Mesendoderm (in vitro differentiated cells): ENCODE data around the gene SAV1.

ENCODE experiments used
- DNase-seq: peaks from one replicate; pipeline ENCODE4 v3.0.0; 2013
- H2AK5ac ChIP-seq: 2 replicates; pipeline ENCODE4 v1.6.1; 2013; ENCODE audit warnings: low read length, inconsistent platforms
- H2BK120ac ChIP-seq: 2 replicates; pipeline ENCODE4 v1.6.1; 2013; ENCODE audit warnings: low read depth, mild to moderate bottlenecking, low read length, moderate library complexity, mixed read lengths
- H2BK15ac ChIP-seq: replicated peaks from 2 replicates; pipeline ENCODE4 v1.6.1; 2013; ENCODE audit warnings: low read depth, mild to moderate bottlenecking, moderate library complexity
- H2BK5ac ChIP-seq: 2 replicates; pipeline ENCODE4 v1.6.1; 2013; ENCODE audit warnings: low read length, inconsistent platforms
- H3K18ac ChIP-seq: 2 replicates; pipeline ENCODE4 v1.6.1; 2013; ENCODE audit warnings: mild to moderate bottlenecking, low read length, mixed read lengths
- H3K23ac ChIP-seq: one replicate; pipeline ENCODE4 v1.6.1; 2013; ENCODE audit warnings: low read length
- H3K27ac ChIP-seq: 2 replicates; pipeline ENCODE4 v1.5.1; 2013; ENCODE audit warnings: low read depth, mild to moderate bottlenecking, inconsistent platforms, low read length, moderate library complexity
- H3K27me3 ChIP-seq: 2 replicates; pipeline ENCODE4 v1.6.1; 2013; ENCODE audit warnings: low read length, control low read depth, mild to moderate bottlenecking, inconsistent platforms; ENCODE audit not compliant: insufficient read depth, poor library complexity
- H3K36me3 ChIP-seq: 2 replicates; pipeline ENCODE4 v1.6.1; 2013; ENCODE audit warnings: low read length, inconsistent platforms; ENCODE audit not compliant: control insufficient read depth, insufficient read depth
- H3K4ac ChIP-seq: one replicate; pipeline ENCODE4 v1.6.1; 2013; ENCODE audit warnings: low read depth, mild to moderate bottlenecking, low read length, moderate library complexity
- H3K4me1 ChIP-seq: 2 replicates; pipeline ENCODE4 v1.6.1; 2013; ENCODE audit warnings: low read depth, low read length, inconsistent platforms; ENCODE audit not compliant: control insufficient read depth
- H3K4me2 ChIP-seq: 2 replicates; pipeline ENCODE4 v1.6.1; 2013; ENCODE audit warnings: low read length
- H3K4me3 ChIP-seq: 2 replicates; pipeline ENCODE4 v1.5.1; 2013; ENCODE audit warnings: mild to moderate bottlenecking, low read length
- H3K56ac ChIP-seq: one replicate; pipeline ENCODE4 v1.6.1; 2013; ENCODE audit warnings: low read length
- H3K79me1 ChIP-seq: 2 replicates; pipeline ENCODE4 v1.6.1; 2013; ENCODE audit warnings: low read length, inconsistent platforms
- H3K79me2 ChIP-seq: 2 replicates; pipeline ENCODE4 v1.6.1; 2013; ENCODE audit warnings: mild to moderate bottlenecking, low read length; ENCODE audit not compliant: control insufficient read depth, insufficient read depth
- H3K9ac ChIP-seq: 2 replicates; pipeline ENCODE4 v1.6.1; 2013; ENCODE audit warnings: low read length, inconsistent platforms
- H4K5ac ChIP-seq: one replicate; pipeline ENCODE4 v1.6.1; 2013; ENCODE audit warnings: low read length
- H4K8ac ChIP-seq: one replicate; pipeline ENCODE4 v1.6.1; 2013; ENCODE audit warnings: low read depth, mild to moderate bottlenecking, control low read depth, low read length, moderate library complexity
- WGBS: extraction: QIAGEN DNeasy Blood & Tissue Kit; methylation state at CpG from one replicate; pipeline ENCODE4 v1.1.7; 2013; ENCODE audit warnings: low lambda C conversion rate, missing lambda C conversion rate; ENCODE audit not compliant: insufficient coverage; ENCODE audit errors: extremely low coverage; 5-methylcytosine and 5-hydroxymethylcytosine counted together

SAV1 gene

GRCh38 chr14:50677527-50678063, 9.5 kb upstream of the SAV1 start:
- H3K9ac ChIP-seq = no peak overlapping the region
- DNase-seq = peak; percentile 77
- H4K5ac ChIP-seq = no peak overlapping the region
- peak overlapping the region; percentile 90 for H3K18ac ChIP-seq
- H3K4me3 ChIP-seq = no peak overlapping the region
- WGBS = 100% methylated on average over 2 of the region's 5 CpGs
- peaks cover 10% of the 10 kb centered on the region for H3K4me1 ChIP-seq
- H2BK120ac ChIP-seq = no peak overlapping the region
- no peaks in the 10 kb centered on the region for H3K79me1 ChIP-seq
- H3K4ac ChIP-seq = no peak overlapping the region
- peak overlapping the region; percentile 76 for H4K8ac ChIP-seq
- peak overlapping the region; percentile 29 for H3K56ac ChIP-seq
- no peak overlapping the region for H2BK5ac ChIP-seq
- H2AK5ac ChIP-seq = no peak overlapping the region
- H3K27ac ChIP-seq = no peak overlapping the region
- no peaks in the 10 kb centered on the region for H3K36me3 ChIP-seq
- no peak overlapping the region for H3K23ac ChIP-seq
- H3K4me2 ChIP-seq = no peak overlapping the region
- no peaks in the 10 kb centered on the region for H3K79me2 ChIP-seq
- H2BK15ac ChIP-seq = peak overlapping the region; percentile 85
- H3K27me3 ChIP-seq = no peaks in the 10 kb centered on the region

GRCh38 chr14:50676814-50677516, 8.9 kb upstream of the SAV1 start:
- H3K4me3 ChIP-seq = no peak overlapping the region
- no peak for DNase-seq
- no peak overlapping the region for H3K4ac ChIP-seq
- H3K18ac ChIP-seq = peak overlapping the region; percentile 90
- no peak overlapping the region for H2AK5ac ChIP-seq
- peak overlapping the region; percentile 76 for H4K8ac ChIP-seq
- peak overlapping the region; percentile 64 for H2BK120ac ChIP-seq
- H3K27ac ChIP-seq = peak overlapping the region; percentile 56
- H3K4me1 ChIP-seq = peaks cover 10% of the 10 kb centered on the region
- peak overlapping the region; percentile 85 for H2BK15ac ChIP-seq
- no peaks in the 10 kb centered on the region for H3K27me3 ChIP-seq
- WGBS = no CpG with 5 or more reads among the region's 7 CpGs
- H3K9ac ChIP-seq = no peak overlapping the region
- H3K4me2 ChIP-seq = no peak overlapping the region
- H3K79me2 ChIP-seq = no peaks in the 10 kb centered on the region
- no peak overlapping the region for H3K23ac ChIP-seq
- H3K36me3 ChIP-seq = no peaks in the 10 kb centered on the region
- H2BK5ac ChIP-seq = peak overlapping the region; percentile 82
- no peak overlapping the region for H4K5ac ChIP-seq
- no peaks in the 10 kb centered on the region for H3K79me1 ChIP-seq
- peak overlapping the region; percentile 71 for H3K56ac ChIP-seq

- no peak overlapping the region for H3K4ac ChIP-seq
- peak overlapping the region; percentile 55 for H3K27ac ChIP-seq
- H3K4me1 ChIP-seq = peaks cover 10% of the 10 kb centered on the region
- peak overlapping the region; percentile 99 for H2BK15ac ChIP-seq
- H3K23ac ChIP-seq = no peak overlapping the region
- no peak overlapping the region for H3K4me3 ChIP-seq
- H3K79me1 ChIP-seq = no peaks in the 10 kb centered on the region
- peak; percentile 90 for DNase-seq
- no peak overlapping the region for H3K56ac ChIP-seq
- H2BK5ac ChIP-seq = peak overlapping the region; percentile 15
- no CpG with 5 or more reads among the region's 2 CpGs for WGBS
- no peak overlapping the region for H3K9ac ChIP-seq
- no peaks in the 10 kb centered on the region for H3K36me3 ChIP-seq
- H4K8ac ChIP-seq = no peak overlapping the region
- H4K5ac ChIP-seq = no peak overlapping the region
- no peak overlapping the region for H3K4me2 ChIP-seq
- no peak overlapping the region for H2AK5ac ChIP-seq
- H3K27me3 ChIP-seq = no peaks in the 10 kb centered on the region
- peak overlapping the region; percentile 47 for H3K18ac ChIP-seq
- no peaks in the 10 kb centered on the region for H3K79me2 ChIP-seq
- H2BK120ac ChIP-seq = no peak overlapping the region
Observed at GRCh38 chr14:50675597-50675996, 7.5 kb upstream of the SAV1 start.

- Histone ChIP-seq H3K79me1 (no peaks in the 10 kb centered on the region), H3K23ac (no peak overlapping the region), H2BK15ac (peak overlapping the region; percentile 59), H3K36me3 (no peaks in the 10 kb centered on the region), H3K4ac (no peak overlapping the region), H3K27ac (peak overlapping the region; percentile 41), H4K5ac (no peak overlapping the region), H4K8ac (peak overlapping the region; percentile 65), H3K4me3 (no peak overlapping the region), H3K4me2 (no peak overlapping the region), H3K18ac (no peak overlapping the region), H2AK5ac (no peak overlapping the region), H3K9ac (no peak overlapping the region), H3K56ac (no peak overlapping the region), H3K79me2 (peaks cover 11% of the 10 kb centered on the region), H3K27me3 (no peaks in the 10 kb centered on the region), H3K4me1 (peaks cover 13% of the 10 kb centered on the region), H2BK120ac (no peak overlapping the region), H2BK5ac (no peak overlapping the region)
- DNase-seq = no peak
- no CpG with 5 or more reads among the region's 6 CpGs for WGBS
Observed at GRCh38 chr14:50670866-50671256, 2.8 kb upstream of the SAV1 start.

- peak overlapping the region; percentile 38 for H3K56ac ChIP-seq
- peak overlapping the region; percentile 59 for H2BK15ac ChIP-seq
- peak overlapping the region; percentile 65 for H4K8ac ChIP-seq
- no peak overlapping the region for H3K4me2 ChIP-seq
- no peak overlapping the region for H2BK120ac ChIP-seq
- H3K79me2 ChIP-seq = peaks cover 13% of the 10 kb centered on the region
- no peak overlapping the region for H3K9ac ChIP-seq
- H4K5ac ChIP-seq = no peak overlapping the region
- no peaks in the 10 kb centered on the region for H3K27me3 ChIP-seq
- no peaks in the 10 kb centered on the region for H3K36me3 ChIP-seq
- WGBS = no CpG with 5 or more reads among the region's 10 CpGs
- H2AK5ac ChIP-seq = no peak overlapping the region
- peak overlapping the region; percentile 41 for H3K27ac ChIP-seq
- H3K18ac ChIP-seq = no peak overlapping the region
- H3K4me1 ChIP-seq = peaks cover 9% of the 10 kb centered on the region
- H2BK5ac ChIP-seq = no peak overlapping the region
- no peak overlapping the region for H3K4me3 ChIP-seq
- H3K4ac ChIP-seq = no peak overlapping the region
- no peaks in the 10 kb centered on the region for H3K79me1 ChIP-seq
- peak; percentile 85 for DNase-seq
- H3K23ac ChIP-seq = no peak overlapping the region
Observed at GRCh38 chr14:50670196-50670865, 2.2 kb upstream of the SAV1 start.
